H9 (cell line): ENCODE results near the gene TMED8. TPM values are rescaled to one million over a fixed set of nuclear protein-coding genes. Genes with fewer than 3 reads are reported as not detected.

Experiments
- DNase-seq: peaks from one replicate; pipeline ENCODE4 v3.0.0-alpha.2; 2017
- H2AFZ ChIP-seq: one replicate; pipeline ENCODE4 v1.6.1; 2013; ENCODE audit warnings: mild to moderate bottlenecking, low read length, control low read depth, moderate library complexity
- H2AK5ac ChIP-seq: 2 replicates; pipeline ENCODE4 v1.6.1; 2013; ENCODE audit warnings: low read length, control low read depth, mixed read lengths; ENCODE audit not compliant: insufficient read length
- H2BK120ac ChIP-seq: one replicate; pipeline ENCODE4 v1.6.1; 2013; ENCODE audit warnings: low read depth, mild to moderate bottlenecking, low read length, control low read depth, inconsistent platforms; ENCODE audit not compliant: poor library complexity, severe bottlenecking
- H2BK12ac ChIP-seq: 2 replicates; pipeline ENCODE4 v1.6.1; 2013; ENCODE audit warnings: low read length, control low read depth, mixed read lengths, low read depth; ENCODE audit not compliant: insufficient read length
- H2BK15ac ChIP-seq: 2 replicates; pipeline ENCODE4 v1.6.1; 2013; ENCODE audit warnings: low read depth, low read length, control low read depth
- H2BK20ac ChIP-seq: one replicate; pipeline ENCODE4 v1.6.1; 2013; ENCODE audit warnings: low read depth, mild to moderate bottlenecking, low read length, control low read depth, inconsistent platforms; ENCODE audit not compliant: poor library complexity, severe bottlenecking
- H2BK5ac ChIP-seq: 2 replicates; pipeline ENCODE4 v1.6.1; 2013; ENCODE audit warnings: low read length, control low read depth, mixed read lengths; ENCODE audit not compliant: insufficient read length
- H3K14ac ChIP-seq: 2 replicates; pipeline ENCODE4 v1.6.1; 2013; ENCODE audit warnings: low read length, control low read depth; ENCODE audit not compliant: insufficient read depth
- H3K18ac ChIP-seq: 2 replicates; pipeline ENCODE4 v1.6.1; 2013; ENCODE audit warnings: low read depth, mild to moderate bottlenecking, mixed read lengths, low read length, control low read depth; ENCODE audit not compliant: insufficient read length
- H3K23ac ChIP-seq: 2 replicates; pipeline ENCODE4 v1.6.1; 2013; ENCODE audit warnings: low read length, control low read depth, mixed read lengths, low read depth; ENCODE audit not compliant: insufficient read length
- H3K23me2 ChIP-seq: 2 replicates; pipeline ENCODE4 v1.6.1; 2013; ENCODE audit warnings: low read depth, mild to moderate bottlenecking, mixed read lengths, low read length, control low read depth; ENCODE audit not compliant: insufficient read length, poor library complexity, severe bottlenecking
- H3K27ac ChIP-seq: 2 replicates; pipeline ENCODE4 v1.5.1; 2013; ENCODE audit warnings: low read length, control low read depth, mixed read lengths, low read depth; ENCODE audit not compliant: insufficient read length
- H3K27me3 ChIP-seq: 2 replicates; pipeline ENCODE4 v1.6.1; 2013; ENCODE audit warnings: low read length, control low read depth, inconsistent platforms; ENCODE audit not compliant: insufficient read depth
- H3K4ac ChIP-seq: 2 replicates; pipeline ENCODE4 v1.6.1; 2013; ENCODE audit warnings: low read depth, mild to moderate bottlenecking, control low read depth, inconsistent platforms, low read length, moderate library complexity
- H3K4me1 ChIP-seq: 2 replicates; pipeline ENCODE4 v1.6.1; 2013; ENCODE audit warnings: low read length, control low read depth, inconsistent platforms; ENCODE audit not compliant: insufficient read depth
- H3K4me2 ChIP-seq: 2 replicates; pipeline ENCODE4 v1.6.1; 2013; ENCODE audit warnings: low read length, control low read depth, mixed read lengths; ENCODE audit not compliant: insufficient read length, insufficient read depth
- H3K56ac ChIP-seq: 2 replicates; pipeline ENCODE4 v1.6.1; 2013; ENCODE audit warnings: low read depth, mild to moderate bottlenecking, mixed read lengths, low read length, control low read depth; ENCODE audit not compliant: insufficient read length
- H3K79me1 ChIP-seq: 2 replicates; pipeline ENCODE4 v1.6.1; 2013; ENCODE audit warnings: low read depth, mild to moderate bottlenecking, moderate library complexity, low read length, control low read depth, inconsistent platforms; ENCODE audit not compliant: insufficient read depth, poor library complexity, severe bottlenecking
- H3K79me2 ChIP-seq: 2 replicates; pipeline ENCODE4 v1.6.1; 2013; ENCODE audit warnings: low read length, control low read depth, inconsistent platforms; ENCODE audit not compliant: insufficient read depth
- H3K9ac ChIP-seq: 2 replicates; pipeline ENCODE4 v1.6.1; 2013; ENCODE audit warnings: low read length, control low read depth, mixed read lengths; ENCODE audit not compliant: insufficient read length; ENCODE audit errors: extremely low read depth
- H3K9me3 ChIP-seq: one replicate; pipeline ENCODE4 v1.6.1; 2013; ENCODE audit warnings: low read depth, low read length, inconsistent platforms; ENCODE audit not compliant: control insufficient read depth
- H3T11ph ChIP-seq: one replicate; pipeline ENCODE4 v1.6.1; 2013; ENCODE audit warnings: mild to moderate bottlenecking, low read length, control low read depth, inconsistent platforms
- H4K20me1 ChIP-seq: one replicate; pipeline ENCODE4 v1.6.1; 2013; ENCODE audit not compliant: control insufficient read depth, insufficient read length, insufficient read depth
- H4K5ac ChIP-seq: 2 replicates; pipeline ENCODE4 v1.6.1; 2013; ENCODE audit warnings: low read depth, mild to moderate bottlenecking, mixed read lengths, low read length, control low read depth; ENCODE audit not compliant: insufficient read length
- H4K8ac ChIP-seq: replicated peaks from 2 replicates; pipeline ENCODE4 v1.6.1; 2013; ENCODE audit warnings: low read length, control low read depth, mixed read lengths, low read depth; ENCODE audit not compliant: insufficient read length
- H4K91ac ChIP-seq: 2 replicates; pipeline ENCODE4 v1.6.1; 2013; ENCODE audit warnings: low read depth, mild to moderate bottlenecking, moderate library complexity, mixed read lengths, low read length, control low read depth; ENCODE audit not compliant: insufficient read length
- H3K27ac Mint-ChIP-seq, 3 experiments: 2 replicates in 2 of 3; 3 replicates in 1 of 3; pipeline ENCODE4 v1.8.0; 2020 to 2021; ENCODE audit warnings: mixed read lengths in 3 of 3, mild to moderate bottlenecking in 1 of 3, moderate library complexity in 1 of 3
- H3K27me3 Mint-ChIP-seq: 2 replicates; pipeline ENCODE4 v1.8.0; 2021; ENCODE audit warnings: low read depth, mild to moderate bottlenecking, moderate library complexity, mixed read lengths
- H3K36me3 Mint-ChIP-seq, 3 experiments: 2 replicates in 2 of 3; 3 replicates in 1 of 3; pipeline ENCODE4 v1.8.0; 2020 to 2021; ENCODE audit warnings: low read depth in 3 of 3, mixed read lengths in 3 of 3; ENCODE audit not compliant: insufficient read depth in 1 of 3
- H3K4me1 Mint-ChIP-seq, 2 experiments: 2 replicates each; pipeline ENCODE4 v1.8.0; 2020; ENCODE audit warnings: mixed read lengths in 2 of 2
- H3K4me3 Mint-ChIP-seq, 2 experiments: 2 replicates in 1 of 2; 3 replicates in 1 of 2; pipeline ENCODE4 v1.8.0; 2020 to 2021; ENCODE audit warnings: mild to moderate bottlenecking in 2 of 2, mixed read lengths in 2 of 2, moderate library complexity in 1 of 2
- H3K9me3 Mint-ChIP-seq, 2 experiments: 2 replicates in 1 of 2; 3 replicates in 1 of 2; pipeline ENCODE4 v1.8.0; 2020; ENCODE audit warnings: mild to moderate bottlenecking in 2 of 2, mixed read lengths in 2 of 2, moderate library complexity in 1 of 2
- WGBS: extraction: QIAGEN DNeasy Blood & Tissue Kit; methylation state at CpG from one replicate; pipeline ENCODE4 v1.1.7; 2013; ENCODE audit warnings: missing lambda C conversion rate, low lambda C conversion rate, mixed read lengths; ENCODE audit not compliant: insufficient read length; ENCODE audit errors: extremely low coverage; 5-methylcytosine and 5-hydroxymethylcytosine counted together
- total RNA-seq: library from RNA; stranded (reverse); gene quantifications from 2 replicates; pipeline ENCODE4 v1.2.1, GENCODE V29; 2021
- TF ChIP-seq, protein P1 (sequence below): fragments of 200-600 bp; sonication (generic); conservative IDR thresholded peaks from 3 replicates; pipeline ENCODE4 v1.8.0; 2021; ENCODE audit warnings: antibody characterized with exemption, mild to moderate bottlenecking

Gene TMED8
- total RNA-seq, 1 experiment from 2014 or later: 9.5 TPM

DNA sequence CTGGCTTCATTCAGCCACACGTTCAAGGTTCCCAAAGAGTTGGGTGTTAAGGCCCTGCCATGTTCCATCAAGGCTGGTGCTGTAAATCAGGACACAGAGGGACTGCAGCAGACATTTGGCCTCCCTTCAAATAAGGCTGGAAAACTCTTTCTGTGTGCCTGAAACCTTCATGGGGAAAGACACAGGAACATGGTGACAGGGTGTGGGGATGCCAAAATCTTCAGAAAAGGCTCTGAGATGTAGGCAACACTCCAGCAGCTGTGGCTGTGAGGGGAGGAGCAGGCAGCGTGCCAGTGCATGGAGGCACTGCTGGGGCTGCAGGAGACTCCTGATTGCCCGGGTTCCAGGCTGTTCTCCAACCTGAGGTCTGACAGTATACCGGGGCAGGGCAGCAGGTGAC is 71.2 kb downstream of the TMED8 start:
- H3K27ac ChIP-seq: no peak overlapping the region
- no peak overlapping the region for H3K4me3 Mint-ChIP-seq

More for the DNA sequence above, 71.2 kb downstream of the TMED8 start:
- TF ChIP-seq, protein P1, sequence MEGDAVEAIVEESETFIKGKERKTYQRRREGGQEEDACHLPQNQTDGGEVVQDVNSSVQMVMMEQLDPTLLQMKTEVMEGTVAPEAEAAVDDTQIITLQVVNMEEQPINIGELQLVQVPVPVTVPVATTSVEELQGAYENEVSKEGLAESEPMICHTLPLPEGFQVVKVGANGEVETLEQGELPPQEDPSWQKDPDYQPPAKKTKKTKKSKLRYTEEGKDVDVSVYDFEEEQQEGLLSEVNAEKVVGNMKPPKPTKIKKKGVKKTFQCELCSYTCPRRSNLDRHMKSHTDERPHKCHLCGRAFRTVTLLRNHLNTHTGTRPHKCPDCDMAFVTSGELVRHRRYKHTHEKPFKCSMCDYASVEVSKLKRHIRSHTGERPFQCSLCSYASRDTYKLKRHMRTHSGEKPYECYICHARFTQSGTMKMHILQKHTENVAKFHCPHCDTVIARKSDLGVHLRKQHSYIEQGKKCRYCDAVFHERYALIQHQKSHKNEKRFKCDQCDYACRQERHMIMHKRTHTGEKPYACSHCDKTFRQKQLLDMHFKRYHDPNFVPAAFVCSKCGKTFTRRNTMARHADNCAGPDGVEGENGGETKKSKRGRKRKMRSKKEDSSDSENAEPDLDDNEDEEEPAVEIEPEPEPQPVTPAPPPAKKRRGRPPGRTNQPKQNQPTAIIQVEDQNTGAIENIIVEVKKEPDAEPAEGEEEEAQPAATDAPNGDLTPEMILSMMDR: no peak
- Histone ChIP-seq H2BK5ac (no peak overlapping the region), H4K5ac (no peak overlapping the region), H3K56ac (no peak overlapping the region), H4K20me1 (no peaks in the 10 kb centered on the region), H3K4ac (no peak overlapping the region), H2BK15ac (no peak overlapping the region), H3K9ac (no peak overlapping the region), H2BK12ac (no peak overlapping the region), H3K27me3 (no peaks in the 10 kb centered on the region), H3K4me2 (no peak overlapping the region), H3K23me2 (no peaks in the 10 kb centered on the region), H3T11ph (no peak overlapping the region), H2AK5ac (no peak overlapping the region), H3K14ac (no peak overlapping the region), H2BK120ac (no peak overlapping the region), H2BK20ac (no peak overlapping the region), H3K23ac (no peak overlapping the region), H4K8ac (no peak overlapping the region), H3K4me1 (no peaks in the 10 kb centered on the region), H2AFZ (no peak overlapping the region), H3K79me1 (no peaks in the 10 kb centered on the region), H3K18ac (no peak overlapping the region), H3K9me3 (no peaks in the 10 kb centered on the region), H4K91ac (no peak overlapping the region), H3K79me2 (no peaks in the 10 kb centered on the region)
- Mint-ChIP-seq H3K9me3 (no peaks in the 10 kb centered on the region), H3K27ac (no peak overlapping the region), H3K27me3 (no peaks in the 10 kb centered on the region), H3K4me1 (peaks cover 12 to 14% of the 10 kb centered on the region in 2 experiments), H3K36me3 (peaks cover 2 to 14% (median 10%) of the 10 kb centered on the region in 3 experiments; a peak in 5 of 7 replicates)
- no CpG with 5 or more reads among the region's 4 CpGs for WGBS
- no peak for DNase-seq
